ENCODE results near the gene SNTG2.

The SNTG2 gene

DNA sequence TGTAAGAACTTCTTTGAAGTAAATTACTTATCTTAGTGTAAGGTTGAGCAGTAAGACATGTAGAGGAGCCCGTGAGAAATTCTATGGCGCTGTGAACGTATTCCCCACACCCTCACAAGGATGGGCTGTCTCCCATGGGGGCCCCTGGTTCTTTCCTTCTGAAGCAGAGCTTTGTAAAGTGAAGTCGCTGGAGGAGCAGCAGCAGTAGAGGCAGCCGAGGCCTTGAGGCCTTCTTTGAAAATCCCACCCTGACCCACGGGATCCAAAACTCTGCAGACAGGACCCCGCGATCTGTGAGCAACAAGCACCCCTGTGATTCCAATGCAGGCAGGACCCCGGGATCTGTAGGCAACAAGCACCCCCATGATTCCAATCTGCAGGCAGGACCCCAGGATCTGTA lies 23.8 kb upstream of the SNTG2 start:
- no peak for DNase-seq

- no peak for DNase-seq
These were observed 21.5 kb upstream of the SNTG2 start for GRCh38 chr2:929011-929735.

DNA sequence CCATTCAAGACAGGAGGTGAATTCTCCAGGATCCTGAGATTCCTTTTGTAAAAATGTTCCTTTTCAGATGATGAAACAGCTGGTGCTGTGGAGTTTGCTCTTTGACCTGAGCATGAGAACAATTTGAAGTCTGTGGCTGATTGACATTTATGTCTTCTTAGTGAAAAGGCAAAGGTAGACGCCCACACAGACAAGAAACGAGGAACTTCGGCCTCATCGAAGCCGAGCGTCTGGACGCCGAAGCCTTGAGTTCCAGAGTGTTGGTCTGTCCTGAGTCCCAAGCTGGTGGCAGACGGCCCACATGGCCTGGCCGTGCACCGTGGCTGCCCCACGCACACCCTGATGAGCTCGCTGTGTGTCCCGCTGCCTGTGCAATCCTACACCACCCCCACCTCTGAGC lies 20.7 kb upstream of the SNTG2 start:
- DNase-seq, result no peak

DNA sequence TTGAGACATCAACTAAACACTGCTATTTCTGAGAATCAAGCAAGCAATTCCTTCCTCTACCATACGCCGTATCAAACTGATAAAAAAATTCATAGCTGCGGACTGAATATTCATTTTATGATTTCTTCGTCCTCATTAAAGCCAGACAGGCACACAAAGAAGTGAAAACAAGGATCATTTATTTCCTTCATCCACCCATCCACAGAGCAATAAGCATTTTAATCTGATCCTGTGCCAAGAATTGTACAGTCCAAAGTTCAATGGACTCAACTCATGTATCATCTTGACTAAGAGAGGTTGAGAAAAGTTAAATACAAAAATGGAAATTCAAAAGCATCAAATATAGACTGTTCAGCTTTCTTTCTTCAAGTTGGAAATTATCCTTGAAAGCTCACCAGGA lies 19.7 kb upstream of the SNTG2 start:
- DNase-seq, result no peak

DNA sequence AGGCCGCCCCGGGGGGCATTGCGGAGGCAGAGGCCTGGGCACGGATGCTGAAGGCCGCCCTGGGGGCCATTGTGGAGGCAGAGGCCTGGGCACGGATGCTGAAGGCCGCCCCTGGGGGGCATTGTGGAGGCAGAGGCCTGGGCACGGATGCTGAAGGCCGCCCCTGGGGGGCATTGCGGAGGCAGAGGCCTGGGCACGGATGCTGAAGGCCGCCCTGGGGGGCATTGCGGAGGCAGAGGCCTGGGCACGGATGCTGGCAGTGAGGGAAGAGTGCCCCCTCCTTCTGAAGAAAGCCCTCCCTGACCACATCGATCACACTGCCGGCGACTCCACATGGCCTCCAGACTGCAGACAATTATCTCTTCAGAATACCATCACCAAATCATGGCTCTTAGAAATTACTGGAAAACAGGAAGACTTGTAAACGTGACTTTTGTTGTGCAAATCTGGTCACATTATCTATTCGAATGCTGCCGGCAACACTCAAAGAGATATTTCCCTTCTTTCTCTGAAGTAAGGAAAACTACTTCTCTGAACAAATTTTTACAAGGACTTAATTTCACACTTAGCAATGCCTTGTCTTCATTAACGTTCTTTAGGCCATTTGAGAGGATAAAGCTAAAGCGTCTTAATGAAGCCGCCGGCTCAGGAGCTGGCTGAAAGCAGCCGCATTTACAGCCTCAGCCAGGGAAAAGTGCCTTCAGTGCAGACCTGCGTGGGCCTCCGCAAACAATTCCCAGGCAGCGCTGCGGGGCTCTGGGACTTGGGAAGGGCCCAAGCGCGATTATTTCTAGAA lies 18.1 kb upstream of the SNTG2 start:
- DNase-seq, result no peak

- no peak for DNase-seq
These were observed 16.8 kb upstream of the SNTG2 start for GRCh38 chr2:933734-934295.

- no peak for DNase-seq
These were observed 13.1 kb upstream of the SNTG2 start for GRCh38 chr2:937530-937929.

DNA sequence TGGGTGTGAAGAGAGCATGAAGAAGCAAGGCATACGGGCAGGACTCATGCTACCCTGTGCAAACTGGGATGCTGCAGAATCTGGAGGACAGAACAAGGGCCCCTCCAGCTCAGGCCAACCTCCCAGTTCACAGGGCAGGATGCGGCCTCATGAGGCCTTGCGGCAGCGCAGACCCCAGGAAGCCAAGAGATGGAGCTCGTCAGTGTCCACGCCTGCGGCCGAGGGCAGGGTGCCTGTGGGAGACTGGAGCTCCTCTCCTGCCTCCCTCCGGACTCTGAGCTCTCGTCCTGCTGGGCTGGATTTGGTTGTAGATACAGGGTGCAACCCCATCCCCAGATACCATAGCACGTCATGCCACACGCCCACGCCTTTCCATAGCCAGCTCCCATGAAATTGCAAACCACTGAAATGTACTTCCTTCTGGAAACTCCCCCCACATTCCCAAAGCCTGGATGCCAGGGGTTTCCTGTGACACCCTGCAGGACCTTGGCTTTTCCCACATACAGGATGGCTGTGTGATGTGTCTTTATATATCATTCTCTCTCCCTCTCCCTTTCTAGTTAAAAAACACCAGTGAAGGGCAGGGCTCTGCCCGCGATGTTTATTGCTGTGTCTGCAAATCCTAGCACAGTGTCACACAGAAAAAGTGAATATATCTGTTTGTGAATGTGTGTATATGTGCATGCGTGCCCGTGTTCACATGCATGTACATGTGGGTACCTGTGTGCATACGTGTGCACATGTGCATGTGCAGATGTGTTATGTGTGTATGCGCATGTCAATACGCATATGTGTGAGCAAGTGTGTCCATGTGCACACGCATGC lies 12.3 kb upstream of the SNTG2 start:
- DNase-seq, result no peak

GRCh38 chr2:939936-940601 lies 10.6 kb upstream of the SNTG2 start:
- DNase-seq, result no peak

DNA sequence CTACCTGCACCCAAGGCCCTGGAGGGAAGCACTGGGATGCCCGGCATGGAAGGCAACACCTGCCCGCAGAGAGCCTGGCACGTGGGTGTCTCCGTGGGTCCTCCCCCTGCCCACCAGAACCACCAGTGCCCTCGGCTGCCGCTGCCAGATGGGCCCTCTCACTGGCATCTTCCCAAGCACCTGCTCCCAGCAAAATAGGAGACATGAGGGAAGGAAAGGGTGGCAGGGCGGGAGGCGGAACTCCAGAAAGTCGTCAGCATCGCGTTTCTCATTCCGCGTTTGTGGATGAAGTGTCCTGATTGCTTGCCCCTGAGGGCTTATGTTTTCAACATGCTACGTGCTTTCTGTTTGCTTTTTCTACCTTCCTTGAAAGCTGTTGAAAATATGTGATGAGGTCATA lies 8.8 kb upstream of the SNTG2 start:
- DNase-seq, result no peak

- no peak for DNase-seq
These were observed 7.7 kb upstream of the SNTG2 start for GRCh38 chr2:942775-943460.

DNA sequence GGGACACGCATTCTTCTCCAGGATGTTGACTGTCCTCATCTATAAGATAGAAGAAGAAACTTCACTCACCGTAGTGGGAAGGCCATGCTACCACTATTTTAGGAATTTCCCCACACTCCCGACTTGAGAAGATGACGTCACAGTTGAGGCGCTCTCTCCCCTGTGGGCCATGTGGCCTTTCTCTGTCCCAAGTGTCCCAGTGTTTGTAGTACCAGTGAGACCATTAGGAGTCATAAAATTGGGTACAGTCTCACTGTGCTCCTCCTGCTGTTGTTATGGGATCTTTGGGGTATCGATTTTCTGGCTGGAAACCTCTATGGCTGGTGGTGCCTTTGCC lies 7.2 kb upstream of the SNTG2 start:
- DNase-seq, result no peak

- DNase-seq, result no peak
These were observed 6.8 kb upstream of the SNTG2 start for GRCh38 chr2:943821-944220.

- no peak for DNase-seq
These were observed 6.0 kb upstream of the SNTG2 start for GRCh38 chr2:944693-945092.

DNA sequence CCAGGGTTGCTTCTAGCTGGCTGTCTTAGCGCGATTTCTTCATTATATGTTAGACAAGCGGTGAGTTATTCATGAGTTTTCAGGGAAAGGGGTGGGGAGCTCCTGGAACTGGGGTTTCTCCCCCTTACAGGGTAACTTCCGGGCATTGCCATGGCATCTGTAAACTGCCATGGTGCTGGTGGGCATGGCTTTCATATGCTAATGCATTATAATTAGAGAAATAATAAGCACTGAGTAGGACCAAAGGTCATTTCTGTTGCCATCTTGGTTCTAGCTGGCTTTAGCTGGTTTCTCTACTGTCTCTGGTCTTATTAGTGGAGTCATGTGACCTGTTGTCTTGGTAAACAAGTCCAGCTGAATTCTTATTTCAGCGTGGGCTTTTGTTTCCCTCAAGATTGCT lies 5.5 kb upstream of the SNTG2 start:
- DNase-seq, result no peak

DNA sequence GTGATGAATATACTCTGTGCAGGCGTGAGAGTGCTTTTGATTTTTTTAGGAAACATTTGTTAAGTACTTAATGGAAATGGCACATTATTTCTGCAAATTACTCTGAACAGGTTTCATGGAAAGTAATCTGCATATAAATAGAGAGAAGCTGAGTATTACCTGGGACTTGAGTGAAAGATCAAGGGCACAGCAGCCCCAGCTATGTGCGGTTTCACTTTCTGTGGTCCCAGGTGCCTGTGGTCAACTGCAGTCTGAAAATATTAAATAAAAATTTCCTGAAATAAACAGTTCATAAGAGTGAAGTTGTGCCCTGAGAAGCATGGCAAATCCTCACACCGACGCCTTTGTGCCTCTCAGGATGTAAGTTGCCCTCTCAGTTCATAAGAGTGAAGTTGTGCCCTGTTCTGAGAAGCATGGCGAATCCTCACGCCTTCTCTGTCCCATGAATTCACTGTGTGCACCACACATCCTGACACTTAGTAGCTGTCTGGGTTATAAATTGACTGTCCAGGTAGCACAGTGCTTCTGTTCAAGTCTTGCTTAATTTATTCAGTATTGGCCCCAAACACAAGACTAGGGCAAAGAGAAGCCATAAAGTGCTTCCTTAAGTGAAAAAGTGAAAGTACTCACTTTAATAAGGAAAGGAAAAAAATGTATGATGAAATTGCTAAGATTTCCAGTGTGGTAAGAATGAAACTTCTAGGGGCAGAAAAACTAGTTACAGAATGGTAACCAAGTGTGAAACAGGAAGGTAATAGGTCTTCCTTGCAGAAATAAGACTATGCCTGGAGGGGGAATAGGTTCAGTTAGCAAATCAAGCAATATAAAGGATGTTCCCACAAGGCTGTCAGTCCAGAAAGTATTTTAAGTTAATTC lies 4.3 kb upstream of the SNTG2 start:
- DNase-seq, result no peak

DNA sequence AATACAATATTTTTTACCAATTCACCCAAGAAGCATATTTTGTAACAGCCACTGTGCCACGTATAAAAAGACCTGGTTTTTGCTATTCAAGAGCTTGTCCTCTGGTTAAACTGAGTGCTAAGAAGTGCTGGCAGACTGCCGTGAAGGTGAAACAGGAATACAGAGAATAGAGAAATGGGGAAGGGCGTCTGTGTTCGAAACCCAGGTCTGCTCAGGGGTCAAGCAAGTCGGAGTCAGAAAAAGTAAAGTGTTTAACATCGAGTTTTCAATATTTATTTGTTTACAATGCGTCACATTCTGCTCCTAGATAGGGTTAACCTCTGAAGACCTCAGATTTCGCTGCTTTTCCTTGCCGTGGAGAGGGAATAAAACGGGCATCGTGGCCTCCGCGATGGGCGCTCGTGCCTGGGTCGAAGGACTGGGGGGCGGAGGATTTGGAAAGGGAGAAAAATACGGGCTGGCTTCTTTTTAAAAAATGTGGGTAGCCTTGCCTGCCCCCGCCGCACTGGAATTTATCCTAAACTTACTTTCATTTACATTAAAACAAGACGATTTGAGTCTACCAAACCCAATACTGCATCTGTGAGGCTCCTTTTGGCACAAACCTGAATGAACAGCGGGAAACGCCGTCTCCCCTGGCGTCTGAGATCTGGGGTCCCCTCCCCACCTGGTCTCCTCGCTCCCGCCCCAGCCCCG lies 1.1 kb upstream of the SNTG2 start:
- DNase-seq, result no peak

GRCh38 chr2:951224-952006 lies 766 bp downstream of the SNTG2 start:
- no peak for DNase-seq

DNA sequence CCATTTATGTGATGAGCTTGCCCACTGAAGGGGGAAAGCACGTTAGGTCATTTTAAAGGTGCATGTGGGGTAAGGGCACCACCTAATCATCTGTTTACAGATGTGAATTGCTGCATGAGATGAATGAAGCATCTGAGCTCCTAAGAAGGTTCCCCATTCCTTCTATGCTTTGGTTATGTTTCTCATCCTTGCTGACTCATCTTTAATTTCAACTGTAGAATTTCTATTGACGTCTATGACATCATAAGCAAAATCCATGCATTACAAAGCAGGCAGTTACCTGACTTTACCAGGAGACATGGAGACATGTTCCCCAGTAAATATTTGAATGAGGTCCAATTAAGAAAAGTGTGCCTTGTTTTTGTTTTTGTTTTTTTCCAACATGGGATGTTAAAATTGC lies 2.8 kb downstream of the SNTG2 start:
- no peak for DNase-seq

Measured in NCI-H146 (cell line).